Measurements from ENCODE around the gene COX14. TPM values are rescaled to one million over a fixed set of nuclear protein-coding genes. Genes with fewer than 3 reads are reported as not detected.

Gene COX14
- total RNA-seq, 1 experiment from 2014 or later: 31.9 TPM

DNA sequence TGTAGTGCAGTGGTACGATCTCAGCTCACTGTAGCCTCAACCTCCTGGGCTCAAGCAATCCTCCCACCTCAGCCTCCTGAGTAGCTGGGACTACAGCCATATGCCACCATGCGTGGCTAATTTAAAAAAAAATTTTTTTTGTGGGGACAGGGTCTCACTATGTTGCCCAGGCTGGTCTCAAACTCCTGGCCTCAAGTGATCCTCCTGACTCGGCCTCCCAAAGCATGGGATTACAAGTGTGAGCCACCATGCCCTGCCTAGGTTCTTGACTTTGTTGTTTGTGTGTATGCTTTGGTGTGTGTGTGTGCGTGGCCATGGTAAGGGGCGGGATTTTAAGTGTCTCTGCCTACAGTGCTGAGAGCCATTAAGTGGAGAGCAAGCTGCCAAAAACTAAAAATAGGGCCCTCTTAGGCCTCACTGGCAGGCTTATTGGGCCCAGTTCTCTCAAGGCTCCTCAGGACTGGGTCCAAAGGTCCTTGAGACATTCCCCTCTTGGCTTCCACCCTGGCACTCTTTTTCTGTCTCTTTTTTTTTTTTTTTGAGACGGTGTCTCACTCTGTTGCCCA lies 5.1 kb downstream of the COX14 start:
- H3K79me1 ChIP-seq (ENCODE audit: insufficient read depth, low read depth, low read length, poor library complexity, severe bottlenecking): peaks cover 3% of the 10 kb centered on the region
- H2BK120ac ChIP-seq (ENCODE audit: low read depth, low read length, poor library complexity, severe bottlenecking): no peak overlapping the region
- H3K14ac ChIP-seq (ENCODE audit: insufficient read depth, low read length): no peak overlapping the region
- Mint-ChIP-seq H3K4me3 (no peak overlapping the region), H3K27ac (no peak overlapping the region), H3K27me3 (ENCODE audit: low read depth) (no peaks in the 10 kb centered on the region), H3K4me1 (peaks cover 1 to 10% of the 10 kb centered on the region in 2 experiments; a peak in 2 of 4 replicates), H3K9me3 (no peaks in the 10 kb centered on the region), H3K36me3 (ENCODE audit: insufficient read depth in 1 of 3, low read depth in 3 of 3) (peaks cover 2 to 14% (median 9%) of the 10 kb centered on the region in 3 experiments; a peak in 4 of 7 replicates)
- no peak overlapping the region for H4K91ac ChIP-seq (ENCODE audit: insufficient read length, low read depth, low read length)
- no peak overlapping the region for H4K8ac ChIP-seq (replicated peaks; ENCODE audit: insufficient read length, low read depth, low read length)
- no peak overlapping the region for H2BK15ac ChIP-seq (ENCODE audit: low read depth, low read length)
- no peak overlapping the region for H3T11ph ChIP-seq (ENCODE audit: low read length)
- TF ChIP-seq, protein P1, sequence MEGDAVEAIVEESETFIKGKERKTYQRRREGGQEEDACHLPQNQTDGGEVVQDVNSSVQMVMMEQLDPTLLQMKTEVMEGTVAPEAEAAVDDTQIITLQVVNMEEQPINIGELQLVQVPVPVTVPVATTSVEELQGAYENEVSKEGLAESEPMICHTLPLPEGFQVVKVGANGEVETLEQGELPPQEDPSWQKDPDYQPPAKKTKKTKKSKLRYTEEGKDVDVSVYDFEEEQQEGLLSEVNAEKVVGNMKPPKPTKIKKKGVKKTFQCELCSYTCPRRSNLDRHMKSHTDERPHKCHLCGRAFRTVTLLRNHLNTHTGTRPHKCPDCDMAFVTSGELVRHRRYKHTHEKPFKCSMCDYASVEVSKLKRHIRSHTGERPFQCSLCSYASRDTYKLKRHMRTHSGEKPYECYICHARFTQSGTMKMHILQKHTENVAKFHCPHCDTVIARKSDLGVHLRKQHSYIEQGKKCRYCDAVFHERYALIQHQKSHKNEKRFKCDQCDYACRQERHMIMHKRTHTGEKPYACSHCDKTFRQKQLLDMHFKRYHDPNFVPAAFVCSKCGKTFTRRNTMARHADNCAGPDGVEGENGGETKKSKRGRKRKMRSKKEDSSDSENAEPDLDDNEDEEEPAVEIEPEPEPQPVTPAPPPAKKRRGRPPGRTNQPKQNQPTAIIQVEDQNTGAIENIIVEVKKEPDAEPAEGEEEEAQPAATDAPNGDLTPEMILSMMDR (conservative IDR thresholded peaks at IDR 0.05): no peak
- no peaks in the 10 kb centered on the region for H4K20me1 ChIP-seq (ENCODE audit: control insufficient read depth, insufficient read depth, insufficient read length)
- H3K18ac ChIP-seq (ENCODE audit: insufficient read length, low read depth, low read length): no peak overlapping the region
- DNase-seq: no peak
- H3K23ac ChIP-seq (ENCODE audit: insufficient read length, low read depth, low read length): no peak overlapping the region
- no peak overlapping the region for H2AK5ac ChIP-seq (ENCODE audit: insufficient read length, low read length)
- H3K4ac ChIP-seq (ENCODE audit: low read depth, low read length): no peak overlapping the region
- H3K27ac ChIP-seq (ENCODE audit: insufficient read length, low read depth, low read length): no peak overlapping the region
- H4K5ac ChIP-seq (ENCODE audit: insufficient read length, low read depth, low read length): no peak overlapping the region
- no peak overlapping the region for H2BK20ac ChIP-seq (ENCODE audit: low read depth, low read length, poor library complexity, severe bottlenecking)
- H2BK5ac ChIP-seq (ENCODE audit: insufficient read length, low read length): no peak overlapping the region
- peaks cover 3% of the 10 kb centered on the region for H3K23me2 ChIP-seq (ENCODE audit: insufficient read length, low read depth, low read length, poor library complexity, severe bottlenecking)
- H2BK12ac ChIP-seq (ENCODE audit: insufficient read length, low read depth, low read length): no peak overlapping the region
- H3K9ac ChIP-seq (ENCODE audit: extremely low read depth, insufficient read length, low read length): no peak overlapping the region
- H3K56ac ChIP-seq (ENCODE audit: insufficient read length, low read depth, low read length): no peak overlapping the region
- no CpG with 5 or more reads among the region's 6 CpGs for WGBS (ENCODE audit: extremely low coverage, insufficient read length, low lambda C conversion rate)
- no peak overlapping the region for H2AFZ ChIP-seq (ENCODE audit: low read length)
- no peak overlapping the region for H3K4me2 ChIP-seq (ENCODE audit: insufficient read depth, insufficient read length, low read length)
- H3K4me1 ChIP-seq (ENCODE audit: insufficient read depth, low read length): no peaks in the 10 kb centered on the region
- H3K9me3 ChIP-seq (ENCODE audit: control insufficient read depth, low read depth, low read length): no peaks in the 10 kb centered on the region
- H3K27me3 ChIP-seq (ENCODE audit: insufficient read depth, low read length): no peaks in the 10 kb centered on the region
- H3K79me2 ChIP-seq (ENCODE audit: insufficient read depth, low read length): no peaks in the 10 kb centered on the region

Measured in H9 (cell line).